Fibroblast of upper back skin (primary cell): ENCODE data around the gene GSTA5.
A peak's percentile ranks its signal among the peaks of the same experiment; 100 is the strongest.
"Not testable (repeated sequence)": the region's sequence is repeated elsewhere in the genome, so short reads cannot be mapped to it uniquely, and the experiment has no call there.

Experiments
- DNase-seq: peaks from one replicate; pipeline ENCODE4 v3.0.0-alpha.2; 2013

Gene GSTA5

GRCh38 chr6:52830869-52831268, 9.7 kb downstream of the GSTA5 start:
- not testable (repeated sequence) for DNase-seq

DNA sequence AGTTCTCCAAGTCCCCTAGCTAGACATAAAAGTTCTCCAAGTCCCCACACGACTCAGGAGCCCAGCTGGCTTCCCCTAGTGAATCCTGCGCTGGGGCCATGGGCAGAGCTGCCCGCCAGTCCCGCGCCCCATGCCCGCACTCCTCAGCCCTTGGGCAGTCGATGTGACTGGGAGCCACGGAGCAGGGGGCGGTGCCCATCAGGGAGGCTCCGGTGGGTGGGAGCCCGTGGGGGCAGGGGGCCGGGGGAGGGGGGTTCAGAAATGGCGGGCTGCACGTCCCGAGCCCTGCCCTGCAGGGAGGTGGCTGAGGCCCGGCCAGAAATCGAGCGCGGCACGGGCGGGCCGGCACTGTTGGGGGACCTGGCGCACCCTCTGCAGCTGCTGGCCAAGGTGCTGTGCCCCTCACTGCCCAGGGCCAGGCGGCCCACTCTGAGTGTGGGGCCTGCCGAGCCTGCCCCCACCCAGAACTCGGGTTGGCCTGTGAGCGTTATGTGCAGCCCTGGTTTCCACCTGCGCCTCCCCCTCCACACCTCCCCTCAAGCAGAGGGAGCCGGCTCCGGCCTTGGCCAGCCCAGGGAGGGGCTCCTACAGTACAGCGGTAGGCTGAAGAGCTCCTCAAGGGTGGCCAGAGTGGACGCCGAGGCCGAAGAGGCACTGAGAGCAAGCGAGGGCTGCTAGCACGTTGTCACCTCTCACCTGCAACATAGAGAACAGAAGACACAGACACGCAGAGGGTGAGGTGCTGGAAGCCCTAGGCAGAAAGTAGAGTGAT, 11.4 kb downstream of the GSTA5 start:
- DNase-seq = no peak

DNA sequence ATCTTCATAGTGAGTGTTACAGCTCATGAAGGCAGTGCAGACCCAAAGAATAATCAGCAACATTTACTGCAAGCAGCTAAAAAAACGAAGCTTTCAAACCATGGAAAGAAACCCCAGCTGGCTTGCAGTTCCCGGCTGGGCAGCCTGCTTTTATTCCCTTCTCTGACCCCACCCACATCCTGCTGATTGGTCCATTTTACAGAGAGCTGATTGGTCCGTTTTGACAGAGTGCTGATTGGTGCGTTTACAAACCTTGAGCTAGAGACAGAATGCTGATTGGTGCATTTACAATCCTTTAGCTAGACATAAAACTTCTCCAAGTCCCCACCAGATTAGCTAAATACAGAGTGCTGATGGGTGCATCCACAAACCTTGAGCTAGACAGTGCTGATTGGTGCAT, 12.0 kb downstream of the GSTA5 start:
- DNase-seq = not testable (repeated sequence)

DNA sequence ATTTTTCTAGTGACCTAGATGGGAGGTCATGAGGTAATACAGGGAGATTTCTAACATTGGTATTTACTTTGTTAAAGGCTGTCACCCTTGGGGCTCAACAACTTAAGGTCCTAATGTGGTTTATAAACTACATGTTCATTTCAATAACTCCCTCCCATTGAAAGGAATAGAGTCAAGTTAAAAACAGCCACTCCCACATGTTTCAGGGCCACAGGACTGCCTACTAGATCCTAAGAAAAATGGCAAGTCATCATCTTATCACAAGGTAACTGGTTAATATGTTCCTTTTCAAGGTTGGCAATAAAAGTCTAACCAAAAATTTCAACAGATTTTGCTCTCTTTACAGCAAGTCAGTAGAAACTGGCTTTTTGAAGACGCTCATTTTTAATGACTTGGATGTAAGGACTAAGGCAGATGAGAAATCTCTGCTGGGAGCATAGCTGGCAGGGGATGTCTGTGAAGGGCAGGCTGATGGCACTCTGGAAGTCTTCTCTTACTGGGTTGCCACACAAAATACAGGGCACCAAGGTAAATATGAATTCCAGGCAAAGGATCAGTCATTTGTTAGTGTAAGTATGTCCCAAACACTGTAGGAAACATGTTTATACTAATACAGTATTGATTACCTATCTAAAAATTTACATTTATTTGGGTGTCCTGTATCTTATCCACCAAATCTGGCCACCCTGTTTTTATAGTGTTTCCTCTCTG, 13.4 kb downstream of the GSTA5 start:
- DNase-seq = not testable (repeated sequence)

DNA sequence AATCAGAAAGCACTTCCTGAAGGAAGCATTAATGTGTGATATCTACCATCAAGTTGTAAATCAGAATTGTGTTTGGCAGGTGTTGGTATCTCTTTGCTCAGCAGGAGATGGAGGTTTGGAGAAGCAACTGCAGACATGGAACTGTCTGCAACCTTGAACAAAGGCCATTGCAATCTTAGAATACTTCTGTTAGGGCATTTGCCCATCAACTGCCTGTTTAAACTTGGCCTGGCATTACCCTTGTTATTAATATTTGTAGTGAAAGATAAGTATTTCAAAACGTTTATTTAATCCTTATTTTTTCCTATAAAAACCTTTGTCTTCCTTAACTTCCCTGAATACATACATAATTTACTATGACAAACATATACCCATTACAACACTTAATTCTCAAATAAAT, 14.1 kb downstream of the GSTA5 start:
- DNase-seq = no peak

GRCh38 chr6:52825900-52826459, 14.6 kb downstream of the GSTA5 start:
- not testable (repeated sequence) for DNase-seq

- not testable (repeated sequence) for DNase-seq
These were observed 15.3 kb downstream of the GSTA5 start for GRCh38 chr6:52825270-52825793.

DNA sequence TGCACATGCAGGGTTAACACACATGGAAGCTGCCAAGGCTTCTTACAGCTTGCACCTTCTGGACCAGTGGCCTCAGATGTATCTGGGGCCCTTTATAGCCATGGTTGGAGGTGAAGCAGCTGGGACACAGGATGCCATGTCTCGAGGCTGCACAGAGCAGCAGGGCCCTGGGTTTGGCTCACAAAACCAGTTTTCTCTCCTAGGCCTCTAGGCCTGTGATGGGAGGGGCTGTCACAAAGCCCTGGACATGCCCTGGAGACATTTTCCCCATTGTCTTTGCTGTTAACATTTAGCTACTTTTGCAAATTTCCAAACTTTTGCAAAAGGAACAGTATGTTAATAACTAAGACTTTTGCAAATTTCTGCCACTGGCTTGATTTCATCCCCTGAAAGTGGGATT, 18.8 kb downstream of the GSTA5 start:
- DNase-seq = no peak

DNA sequence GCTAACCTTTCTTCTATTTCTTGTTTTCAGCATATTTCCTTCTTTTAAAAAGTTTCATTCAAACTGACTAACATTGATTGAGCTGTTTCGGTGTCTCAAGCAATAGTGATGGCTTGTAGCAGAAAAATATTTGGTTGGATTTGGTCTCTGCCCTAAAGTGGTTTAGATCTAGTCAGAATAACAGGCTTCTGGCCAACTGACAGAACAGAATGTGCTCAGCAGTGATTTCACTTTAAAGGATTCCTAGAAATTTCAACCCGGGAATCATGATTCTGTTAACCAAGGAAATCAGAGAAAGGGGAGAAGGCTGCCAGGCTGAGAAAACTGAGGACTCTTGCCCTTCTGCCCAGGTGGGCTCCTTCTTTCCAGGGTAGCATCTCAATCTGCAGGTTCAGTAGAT, 20.4 kb downstream of the GSTA5 start:
- DNase-seq = peak; percentile 60

GRCh38 chr6:52815167-52816092, 25.2 kb downstream of the GSTA5 start:
- DNase-seq = peak; percentile 61

GRCh38 chr6:52814545-52814944, 26.1 kb downstream of the GSTA5 start:
- DNase-seq = not testable (repeated sequence)

GRCh38 chr6:52809777-52810176, 30.8 kb downstream of the GSTA5 start:
- not testable (repeated sequence) for DNase-seq

- no peak for DNase-seq
These were observed 32.0 kb downstream of the GSTA5 start for GRCh38 chr6:52808660-52809059.

GRCh38 chr6:52803668-52804255, 36.9 kb downstream of the GSTA5 start, which contains the start of gene GSTA1:
Gene GSTA1 (minus strand): TSS chr6:52803816. CDS start chr6:52799267, 4,549 bp downstream.
- not testable (repeated sequence) for DNase-seq

DNA sequence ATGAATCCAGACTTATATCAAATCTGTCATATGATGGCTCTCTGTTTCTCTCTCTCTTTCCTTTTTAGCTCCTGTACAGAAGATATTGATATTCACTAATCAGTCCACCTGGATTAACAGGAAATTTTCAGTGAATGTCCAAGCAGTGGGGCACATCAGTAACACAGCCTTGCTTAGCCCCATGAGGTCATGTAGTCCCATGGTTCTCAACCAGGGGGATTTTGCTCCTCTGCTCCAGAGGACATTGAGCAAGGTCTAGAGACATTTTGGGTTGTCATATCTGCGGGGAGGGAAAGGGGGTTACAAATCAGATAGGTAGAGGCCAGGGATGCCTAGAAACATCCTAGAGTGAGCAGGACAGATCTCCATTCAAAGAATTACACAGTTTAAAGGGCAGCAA, 37.8 kb downstream of the GSTA5 start:
- no peak for DNase-seq

DNA sequence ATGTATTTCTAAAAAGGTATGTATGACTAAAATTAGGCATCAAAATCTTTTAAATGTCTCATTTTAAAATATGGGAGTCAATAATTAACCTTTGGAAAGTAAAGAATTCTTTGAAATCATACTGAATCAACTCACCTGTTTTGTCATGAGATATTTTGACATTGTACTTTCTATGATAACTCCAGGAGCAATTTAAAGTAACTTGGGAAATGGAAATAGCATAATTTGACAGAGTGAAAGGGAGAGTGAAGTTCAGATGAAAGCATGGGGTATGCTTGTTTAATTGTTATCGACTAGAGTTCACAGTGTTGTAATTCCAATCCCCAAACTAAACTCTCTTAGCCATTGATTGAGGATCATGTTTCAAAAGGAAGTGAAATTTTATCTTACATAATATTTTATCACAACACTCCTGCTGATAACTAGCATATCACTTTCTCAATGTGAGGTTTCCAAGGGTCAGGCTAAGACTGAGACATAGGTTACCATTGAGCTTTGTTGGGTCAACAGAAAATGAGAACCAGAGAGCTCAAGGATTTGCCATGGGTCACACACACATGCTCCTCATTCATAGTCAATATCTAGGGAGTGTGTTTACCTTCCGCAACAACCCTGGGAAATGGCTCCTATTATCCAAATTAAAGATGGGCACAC, 39.3 kb downstream of the GSTA5 start:
- no peak for DNase-seq

- peak; percentile 78 for DNase-seq
These were observed 41.3 kb downstream of the GSTA5 start for GRCh38 chr6:52799272-52799671.

- DNase-seq = not testable (repeated sequence)
These were observed 46.2 kb downstream of the GSTA5 start for GRCh38 chr6:52794366-52794765.

GRCh38 chr6:52790861-52791260, 49.8 kb downstream of the GSTA5 start:
- DNase-seq = peak; percentile 15

- DNase-seq = peak; percentile 66
These were observed 51.0 kb downstream of the GSTA5 start for GRCh38 chr6:52789658-52790057.

DNA sequence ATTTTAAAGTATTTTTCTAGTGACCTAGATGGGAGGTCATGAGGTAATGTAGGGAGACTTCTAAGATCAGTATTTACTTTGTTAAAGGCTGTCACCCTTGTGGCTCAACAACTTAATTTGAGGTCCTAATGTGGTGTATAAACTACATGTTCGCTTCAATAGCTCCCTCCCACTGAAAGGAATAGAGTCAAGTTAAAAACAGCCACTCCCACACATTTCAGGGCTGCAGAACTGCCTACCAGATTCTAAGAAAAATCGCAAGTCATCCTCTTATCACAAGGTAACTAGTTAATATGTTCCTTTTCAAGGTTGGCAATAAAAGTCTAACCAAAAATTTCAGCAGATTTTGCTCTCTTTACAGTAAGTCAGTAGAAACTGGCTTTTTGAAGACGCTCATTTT, 52.1 kb downstream of the GSTA5 start:
- no peak for DNase-seq

DNA sequence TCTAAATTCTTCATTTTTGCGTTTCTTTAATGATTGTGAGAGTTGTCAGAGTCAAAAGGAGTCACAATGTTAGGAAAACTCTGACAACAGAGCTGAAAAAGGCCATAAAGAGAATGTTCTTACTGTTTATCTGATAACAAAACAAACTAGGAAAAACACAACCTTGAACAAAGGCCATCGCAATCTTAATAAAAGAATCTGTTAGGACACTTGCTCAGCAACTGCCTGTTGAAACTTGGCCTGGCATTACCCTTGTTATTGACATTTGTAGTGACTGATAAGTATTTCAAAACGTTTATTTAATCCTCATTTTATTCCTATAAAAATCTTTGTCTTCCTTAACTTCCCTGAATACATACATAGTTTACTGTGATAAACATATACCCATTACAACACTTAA, 52.7 kb downstream of the GSTA5 start:
- DNase-seq = no peak
